Left hindlimb (tissue), 1 donor: Measurements from ENCODE around the gene ACTL7B.
"Not testable (repeated sequence)": the region's sequence is repeated elsewhere in the genome, so short reads cannot be mapped to it uniquely, and the experiment has no call there.

Source experiments
- DNase-seq: peaks from one replicate; pipeline ENCODE4 v3.0.0-alpha.2; 2018

Gene ACTL7B

GRCh38 chr9:108867829-108868228, 12.0 kb upstream of the ACTL7B start:
- DNase-seq = no peak

GRCh38 chr9:108867116-108867515, 11.3 kb upstream of the ACTL7B start:
- no peak for DNase-seq

GRCh38 chr9:108866001-108866420, 10.2 kb upstream of the ACTL7B start:
- no peak for DNase-seq

- no peak for DNase-seq
Measured at GRCh38 chr9:108865037-108865436, 9.3 kb upstream of the ACTL7B start.

GRCh38 chr9:108864446-108864845, 8.7 kb upstream of the ACTL7B start:
- no peak for DNase-seq

- DNase-seq = no peak
Measured at GRCh38 chr9:108863891-108864290, 8.1 kb upstream of the ACTL7B start.

GRCh38 chr9:108861997-108862396, 6.2 kb upstream of the ACTL7B start, which contains the start of gene ACTL7A:
TSS of gene ACTL7A (plus strand) at chr9:108862266. CDS start at chr9:108862323, 57 bp downstream.
- no peak for DNase-seq

- no peak for DNase-seq
Measured at GRCh38 chr9:108861464-108861863, 5.7 kb upstream of the ACTL7B start.

- no peak for DNase-seq
Measured at GRCh38 chr9:108860764-108861163, 5.0 kb upstream of the ACTL7B start.

- DNase-seq = no peak
Measured at GRCh38 chr9:108860354-108860753, 4.6 kb upstream of the ACTL7B start.

GRCh38 chr9:108859459-108860114, 3.8 kb upstream of the ACTL7B start:
- no peak for DNase-seq

- DNase-seq = no peak
Measured at GRCh38 chr9:108857572-108857971, 1.8 kb upstream of the ACTL7B start.

- DNase-seq = no peak
Measured at GRCh38 chr9:108855529-108855886, 278 bp downstream of the ACTL7B start.

- no peak for DNase-seq
Measured at GRCh38 chr9:108854641-108855528, 901 bp downstream of the ACTL7B start.

GRCh38 chr9:108854094-108854493, 1.7 kb downstream of the ACTL7B start:
- no peak for DNase-seq

GRCh38 chr9:108852079-108852478, 3.7 kb downstream of the ACTL7B start:
- no peak for DNase-seq

GRCh38 chr9:108851138-108851537, 4.6 kb downstream of the ACTL7B start:
- no peak for DNase-seq

- DNase-seq = no peak
Measured at GRCh38 chr9:108850293-108850897, 5.4 kb downstream of the ACTL7B start.

- not testable (repeated sequence) for DNase-seq
Measured at GRCh38 chr9:108848296-108848695, 7.5 kb downstream of the ACTL7B start.

GRCh38 chr9:108845947-108846346, 9.8 kb downstream of the ACTL7B start:
- DNase-seq = no peak

GRCh38 chr9:108845507-108845906, 10.3 kb downstream of the ACTL7B start:
- DNase-seq = no peak

- no peak for DNase-seq
Measured at GRCh38 chr9:108844856-108845255, 10.9 kb downstream of the ACTL7B start.

- no peak for DNase-seq
Measured at GRCh38 chr9:108844391-108844790, 11.4 kb downstream of the ACTL7B start.
